GM19467 (cell line): ENCODE measurements around the gene FURIN.
"Not testable (repeated sequence)": the region's sequence is repeated elsewhere in the genome, so short reads cannot be mapped to it uniquely, and the experiment has no call there.

Experiments
- ATAC-seq: cut with Tn5 transposase; IDR thresholded peaks from one replicate; pipeline ENCODE4 v1.9.1; 2021; ENCODE audit warnings: mild to moderate bottlenecking, moderate library complexity; ENCODE audit not compliant: unreplicated experiment

FURIN gene

DNA sequence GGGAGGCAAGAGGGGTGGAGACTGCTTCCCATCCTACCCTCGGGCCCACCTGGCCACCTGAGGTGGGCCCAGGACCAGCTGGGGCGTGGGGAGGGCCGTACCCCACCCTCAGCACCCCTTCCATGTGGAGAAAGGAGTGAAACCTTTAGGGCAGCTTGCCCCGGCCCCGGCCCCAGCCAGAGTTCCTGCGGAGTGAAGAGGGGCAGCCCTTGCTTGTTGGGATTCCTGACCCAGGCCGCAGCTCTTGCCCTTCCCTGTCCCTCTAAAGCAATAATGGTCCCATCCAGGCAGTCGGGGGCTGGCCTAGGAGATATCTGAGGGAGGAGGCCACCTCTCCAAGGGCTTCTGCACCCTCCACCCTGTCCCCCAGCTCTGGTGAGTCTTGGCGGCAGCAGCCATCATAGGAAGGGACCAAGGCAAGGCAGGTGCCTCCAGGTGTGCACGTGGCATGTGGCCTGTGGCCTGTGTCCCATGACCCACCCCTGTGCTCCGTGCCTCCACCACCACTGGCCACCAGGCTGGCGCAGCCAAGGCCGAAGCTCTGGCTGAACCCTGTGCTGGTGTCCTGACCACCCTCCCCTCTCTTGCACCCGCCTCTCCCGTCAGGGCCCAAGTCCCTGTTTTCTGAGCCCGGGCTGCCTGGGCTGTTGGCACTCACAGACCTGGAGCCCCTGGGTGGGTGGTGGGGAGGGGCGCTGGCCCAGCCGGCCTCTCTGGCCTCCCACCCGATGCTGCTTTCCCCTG is 13.8 kb downstream of the FURIN start:
- ATAC-seq, result no peak

DNA sequence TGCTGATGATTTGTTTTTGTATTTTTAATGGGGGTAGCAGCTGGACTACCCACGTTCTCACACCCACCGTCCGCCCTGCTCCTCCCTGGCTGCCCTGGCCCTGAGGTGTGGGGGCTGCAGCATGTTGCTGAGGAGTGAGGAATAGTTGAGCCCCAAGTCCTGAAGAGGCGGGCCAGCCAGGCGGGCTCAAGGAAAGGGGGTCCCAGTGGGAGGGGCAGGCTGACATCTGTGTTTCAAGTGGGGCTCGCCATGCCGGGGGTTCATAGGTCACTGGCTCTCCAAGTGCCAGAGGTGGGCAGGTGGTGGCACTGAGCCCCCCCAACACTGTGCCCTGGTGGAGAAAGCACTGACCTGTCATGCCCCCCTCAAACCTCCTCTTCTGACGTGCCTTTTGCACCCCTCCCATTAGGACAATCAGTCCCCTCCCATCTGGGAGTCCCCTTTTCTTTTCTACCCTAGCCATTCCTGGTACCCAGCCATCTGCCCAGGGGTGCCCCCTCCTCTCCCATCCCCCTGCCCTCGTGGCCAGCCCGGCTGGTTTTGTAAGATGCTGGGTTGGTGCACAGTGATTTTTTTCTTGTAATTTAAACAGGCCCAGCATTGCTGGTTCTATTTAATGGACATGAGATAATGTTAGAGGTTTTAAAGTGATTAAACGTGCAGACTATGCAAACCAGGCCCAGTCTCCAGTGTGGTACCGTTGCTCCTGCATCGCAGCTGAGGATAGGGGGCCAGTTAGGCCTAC is 14.6 kb downstream of the FURIN start:
- ATAC-seq, result no peak

DNA sequence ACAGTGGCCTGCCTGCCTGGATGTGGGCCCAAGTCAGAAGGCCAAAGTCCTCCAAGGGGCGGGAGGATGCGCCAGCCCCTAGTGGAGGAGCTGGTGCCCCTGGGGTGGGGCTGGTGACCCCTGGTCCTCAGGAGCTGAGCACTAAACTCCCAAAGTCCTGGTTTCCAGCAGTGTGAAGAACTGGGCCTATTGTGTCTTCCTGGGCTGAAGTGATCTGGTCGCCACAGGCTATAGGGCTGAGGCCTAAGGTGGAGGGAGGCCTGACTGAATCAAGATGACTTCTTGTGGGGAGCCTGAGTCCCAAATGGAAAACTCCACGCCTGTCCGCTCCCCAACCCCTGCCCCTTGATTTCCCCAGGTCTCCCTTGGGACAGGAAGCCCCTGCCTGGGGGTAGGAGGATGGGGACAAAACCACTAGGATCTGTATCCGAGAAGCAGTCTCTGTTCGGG is 15.2 kb downstream of the FURIN start:
- ATAC-seq, result no peak

DNA sequence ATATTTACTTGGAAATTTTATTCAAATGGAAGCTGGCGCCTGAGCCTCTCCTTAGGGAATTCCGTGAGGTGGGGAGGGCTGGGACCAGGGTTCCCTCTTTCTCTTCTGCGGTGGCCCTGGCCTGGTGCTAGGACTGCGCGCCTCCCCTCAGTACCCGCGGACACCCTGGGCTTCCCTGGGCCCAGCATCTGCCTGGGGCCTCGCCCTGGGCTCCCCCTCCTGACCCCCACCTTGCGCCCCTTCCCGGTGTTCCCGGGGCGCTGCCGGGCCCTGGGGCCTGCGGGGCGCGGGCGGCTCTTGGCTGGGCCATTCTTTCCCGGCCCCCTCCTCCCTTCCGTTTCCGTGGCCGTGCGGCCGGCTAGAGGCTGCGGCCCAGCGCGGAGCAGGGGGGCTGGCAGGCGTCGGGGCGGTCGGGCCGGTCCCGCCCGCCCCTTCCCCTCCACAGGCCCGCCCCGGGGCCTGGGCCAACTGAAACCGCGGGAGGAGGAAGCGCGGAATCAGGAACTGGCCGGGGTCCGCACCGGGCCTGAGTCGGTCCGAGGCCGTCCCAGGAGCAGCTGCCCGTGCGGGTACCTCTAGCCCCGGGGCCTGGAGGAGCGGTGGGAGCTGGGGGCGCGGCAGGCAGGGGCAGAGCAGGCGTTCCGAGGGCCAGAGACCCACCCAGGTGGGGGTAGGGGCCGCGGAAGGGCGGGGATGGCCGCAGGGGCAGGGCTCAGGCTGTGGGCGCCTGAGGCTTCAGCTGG is 15.8 kb downstream of the FURIN start, which contains the start of gene FES:
Gene FES (plus strand): TSS at position 529 of the 743 bp plus-strand sequence. CDS start 542 bp downstream, outside the sequence.
- ATAC-seq, result no peak

DNA sequence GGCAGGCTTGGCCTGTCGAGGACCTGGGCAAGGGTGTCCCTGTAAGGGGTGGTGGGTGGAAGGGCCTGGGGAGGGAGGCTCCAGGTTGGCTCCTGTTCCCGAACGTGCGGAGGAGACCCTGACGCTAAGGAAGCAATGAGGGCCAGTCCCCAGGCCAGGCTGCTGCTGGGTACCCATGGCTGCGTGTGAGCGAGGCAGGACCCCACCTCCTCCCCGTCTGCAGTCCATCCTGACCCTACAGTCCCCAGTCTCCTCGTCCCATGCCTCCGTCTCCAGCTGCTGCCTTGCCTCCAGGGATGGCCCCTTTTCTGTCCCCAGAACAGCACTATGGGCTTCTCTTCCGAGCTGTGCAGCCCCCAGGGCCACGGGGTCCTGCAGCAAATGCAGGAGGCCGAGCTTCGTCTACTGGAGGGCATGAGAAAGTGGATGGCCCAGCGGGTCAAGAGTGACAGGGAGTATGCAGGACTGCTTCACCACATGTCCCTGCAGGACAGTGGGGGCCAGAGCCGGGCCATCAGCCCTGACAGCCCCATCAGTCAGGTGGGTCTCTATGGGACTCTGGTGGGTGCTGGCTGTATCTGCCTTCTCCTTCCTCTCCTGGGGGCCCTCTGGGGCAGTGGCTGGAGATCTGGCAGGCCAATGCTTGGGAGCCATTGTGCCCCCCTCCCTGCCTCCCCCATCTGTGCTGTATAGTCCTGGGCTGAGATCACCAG is 16.5 kb downstream of the FURIN start:
- ATAC-seq, result no peak

DNA sequence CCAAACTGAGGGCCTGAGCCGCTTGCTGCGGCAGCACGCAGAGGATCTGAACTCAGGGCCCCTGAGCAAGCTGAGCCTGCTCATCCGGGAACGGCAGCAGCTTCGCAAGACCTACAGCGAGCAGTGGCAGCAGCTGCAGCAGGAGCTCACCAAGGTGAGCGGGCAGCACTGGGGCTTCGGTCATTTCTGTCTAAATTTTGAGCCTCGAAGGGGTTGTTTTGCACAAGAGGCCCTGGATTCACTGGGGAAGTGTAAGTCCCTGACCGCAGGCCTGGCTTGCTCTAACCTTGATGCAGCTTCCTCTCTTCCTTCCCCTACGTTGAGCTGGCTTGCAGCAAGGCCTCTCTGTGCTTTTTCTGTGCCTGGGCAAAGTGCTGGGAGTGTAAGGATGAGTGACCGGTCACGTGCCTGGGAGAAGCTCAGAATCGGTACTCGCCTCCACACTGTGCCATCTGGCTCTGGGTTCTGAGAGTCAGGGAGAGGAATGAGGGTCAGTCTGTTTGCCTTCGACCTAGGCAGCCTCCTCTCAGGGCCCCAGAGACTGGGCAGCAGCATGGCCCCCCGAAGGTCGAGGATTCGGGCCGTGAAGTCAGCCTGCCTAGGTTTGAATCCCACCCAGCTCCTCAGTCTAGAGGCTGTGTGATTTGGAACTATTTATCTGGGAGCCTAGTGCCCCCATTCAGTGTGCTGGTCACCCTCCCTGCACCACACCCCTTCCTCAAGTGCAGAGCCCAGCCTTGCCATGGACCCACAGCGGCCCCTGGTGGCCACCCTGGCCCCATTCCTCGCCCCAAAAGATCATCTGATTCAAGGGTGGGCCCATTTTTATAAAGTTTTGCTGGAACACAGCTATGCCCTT is 17.3 kb downstream of the FURIN start:
- no peak for ATAC-seq

DNA sequence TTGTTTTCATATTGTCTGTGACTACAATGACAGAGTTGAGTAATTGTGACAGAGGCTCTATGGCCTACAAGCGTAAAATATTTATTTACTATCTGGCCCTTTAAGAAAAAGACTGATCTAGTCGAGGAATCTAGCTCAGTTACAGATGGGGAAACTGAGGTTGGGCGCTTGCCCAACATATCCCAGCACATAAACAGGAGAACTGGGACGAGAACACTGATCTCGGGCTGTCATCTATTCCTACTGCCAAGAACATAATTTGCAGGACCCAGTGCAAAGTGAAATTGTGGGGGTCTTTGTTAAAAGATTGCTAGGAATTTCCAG is 17.9 kb downstream of the FURIN start:
- no peak for ATAC-seq

DNA sequence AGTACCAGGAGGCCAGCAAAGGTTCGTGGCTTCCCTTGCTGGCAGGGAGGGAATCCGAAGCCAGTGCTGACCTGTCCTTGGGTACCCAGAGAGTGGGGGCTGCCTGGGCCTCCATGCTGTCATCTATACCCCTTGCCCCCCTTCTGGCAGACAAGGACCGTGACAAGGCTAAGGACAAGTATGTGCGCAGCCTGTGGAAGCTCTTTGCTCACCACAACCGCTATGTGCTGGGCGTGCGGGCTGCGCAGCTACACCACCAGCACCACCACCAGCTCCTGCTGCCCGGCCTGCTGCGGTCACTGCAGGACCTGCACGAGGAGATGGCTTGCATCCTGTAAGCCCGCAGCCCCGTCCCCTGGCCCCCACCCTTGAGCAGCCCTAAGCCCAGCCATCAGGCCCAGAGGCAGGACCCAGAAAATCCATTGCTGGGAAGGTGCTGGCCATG is 18.7 kb downstream of the FURIN start:
- ATAC-seq, result no peak

DNA sequence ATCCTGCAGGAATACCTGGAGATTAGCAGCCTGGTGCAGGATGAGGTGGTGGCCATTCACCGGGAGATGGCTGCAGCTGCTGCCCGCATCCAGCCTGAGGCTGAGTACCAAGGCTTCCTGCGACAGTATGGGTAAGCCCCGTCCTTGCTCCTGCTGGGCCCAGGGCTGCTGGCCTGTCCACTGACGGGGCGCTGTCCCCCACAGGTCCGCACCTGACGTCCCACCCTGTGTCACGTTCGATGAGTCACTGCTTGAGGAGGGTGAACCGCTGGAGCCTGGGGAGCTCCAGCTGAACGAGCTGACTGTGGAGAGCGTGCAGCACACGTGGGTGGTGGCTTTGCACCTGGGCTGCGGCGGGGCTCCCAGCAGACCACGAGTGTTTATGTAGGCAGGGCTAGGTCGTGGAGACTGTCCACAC is 20.9 kb downstream of the FURIN start:
- no peak for ATAC-seq

DNA sequence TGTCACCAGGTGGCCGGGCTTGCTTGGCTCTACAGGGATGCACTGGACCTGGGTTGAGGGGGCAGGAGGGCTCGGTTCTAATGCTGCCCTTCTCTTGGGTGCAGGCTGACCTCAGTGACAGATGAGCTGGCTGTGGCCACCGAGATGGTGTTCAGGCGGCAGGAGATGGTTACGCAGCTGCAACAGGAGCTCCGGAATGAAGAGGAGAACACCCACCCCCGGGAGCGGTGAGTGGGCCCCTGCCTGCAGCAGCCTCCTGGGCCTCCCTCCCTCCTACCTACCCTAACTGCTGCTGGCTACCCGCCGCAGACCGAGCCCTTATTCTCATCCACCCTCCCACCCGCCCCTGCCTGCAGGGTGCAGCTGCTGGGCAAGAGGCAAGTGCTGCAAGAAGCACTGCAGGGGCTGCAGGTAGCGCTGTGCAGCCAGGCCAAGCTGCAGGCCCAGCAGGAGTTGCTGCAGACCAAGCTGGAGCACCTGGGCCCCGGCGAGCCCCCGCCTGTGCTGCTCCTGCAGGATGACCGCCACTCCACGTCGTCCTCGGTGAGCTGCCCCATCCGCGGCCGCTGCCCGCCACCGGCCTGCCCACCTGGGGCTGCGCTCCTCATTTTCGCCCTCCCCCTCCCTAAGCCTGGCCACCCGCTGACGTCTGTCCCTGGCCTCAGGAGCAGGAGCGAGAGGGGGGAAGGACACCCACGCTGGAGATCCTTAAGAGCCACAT is 21.5 kb downstream of the FURIN start:
- ATAC-seq, result no peak

DNA sequence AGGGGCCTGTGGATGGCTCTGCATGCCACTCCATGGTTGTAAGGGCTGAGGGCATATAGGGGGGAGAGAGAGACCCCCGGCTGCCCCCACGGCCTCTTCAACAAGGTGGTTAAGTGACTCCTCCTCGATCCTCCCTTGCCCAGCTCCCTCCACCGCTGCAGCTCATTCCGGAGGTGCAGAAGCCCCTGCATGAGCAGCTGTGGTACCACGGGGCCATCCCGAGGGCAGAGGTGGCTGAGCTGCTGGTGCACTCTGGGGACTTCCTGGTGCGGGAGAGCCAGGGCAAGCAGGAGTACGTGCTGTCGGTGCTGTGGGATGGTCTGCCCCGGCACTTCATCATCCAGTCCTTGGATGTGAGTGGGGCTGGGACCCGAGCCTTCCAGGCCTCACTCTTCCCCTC is 22.5 kb downstream of the FURIN start:
- no peak for ATAC-seq

DNA sequence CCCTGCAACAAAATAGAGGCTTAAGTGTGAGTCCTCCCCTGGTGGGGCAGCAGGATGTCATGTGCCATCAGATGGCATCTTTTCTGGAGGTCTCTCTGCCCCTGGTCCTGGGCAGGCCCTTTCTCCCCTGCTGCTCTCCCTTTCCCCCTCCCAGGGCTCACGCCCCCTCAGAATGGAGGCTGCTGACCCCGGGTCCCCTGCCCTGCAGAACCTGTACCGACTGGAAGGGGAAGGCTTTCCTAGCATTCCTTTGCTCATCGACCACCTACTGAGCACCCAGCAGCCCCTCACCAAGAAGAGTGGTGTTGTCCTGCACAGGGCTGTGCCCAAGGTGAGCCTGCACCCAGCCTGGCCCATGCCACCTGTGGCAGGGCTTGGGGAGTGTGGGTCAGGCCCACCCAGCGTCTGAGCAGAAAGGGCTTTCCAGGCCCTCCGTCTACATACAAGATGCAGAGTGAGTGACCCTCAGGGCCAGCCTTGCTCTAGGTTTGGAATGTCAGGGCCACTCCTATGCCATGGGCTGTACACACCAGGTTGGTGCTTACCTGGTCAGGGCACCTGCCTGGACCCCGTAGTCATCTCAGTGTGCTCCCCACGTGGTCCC is 23.1 kb downstream of the FURIN start:
- no peak for ATAC-seq

DNA sequence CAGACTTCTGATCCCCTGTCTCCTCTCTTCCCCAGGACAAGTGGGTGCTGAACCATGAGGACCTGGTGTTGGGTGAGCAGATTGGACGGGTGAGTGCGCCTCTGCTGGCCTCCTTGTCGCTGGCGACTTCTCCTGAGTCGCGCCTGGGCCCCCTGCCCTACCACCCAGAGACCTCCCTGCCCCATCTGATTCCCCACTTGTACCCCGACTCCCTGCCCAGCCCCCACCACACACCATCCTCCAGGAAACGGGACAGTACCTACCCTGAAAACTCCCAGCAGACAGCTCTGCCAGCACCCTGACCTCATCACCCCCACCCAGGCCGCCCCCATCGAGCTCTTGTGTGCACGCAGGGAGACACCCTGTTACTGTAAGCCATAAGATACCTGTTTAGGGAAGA is 23.6 kb downstream of the FURIN start:
- no peak for ATAC-seq

DNA sequence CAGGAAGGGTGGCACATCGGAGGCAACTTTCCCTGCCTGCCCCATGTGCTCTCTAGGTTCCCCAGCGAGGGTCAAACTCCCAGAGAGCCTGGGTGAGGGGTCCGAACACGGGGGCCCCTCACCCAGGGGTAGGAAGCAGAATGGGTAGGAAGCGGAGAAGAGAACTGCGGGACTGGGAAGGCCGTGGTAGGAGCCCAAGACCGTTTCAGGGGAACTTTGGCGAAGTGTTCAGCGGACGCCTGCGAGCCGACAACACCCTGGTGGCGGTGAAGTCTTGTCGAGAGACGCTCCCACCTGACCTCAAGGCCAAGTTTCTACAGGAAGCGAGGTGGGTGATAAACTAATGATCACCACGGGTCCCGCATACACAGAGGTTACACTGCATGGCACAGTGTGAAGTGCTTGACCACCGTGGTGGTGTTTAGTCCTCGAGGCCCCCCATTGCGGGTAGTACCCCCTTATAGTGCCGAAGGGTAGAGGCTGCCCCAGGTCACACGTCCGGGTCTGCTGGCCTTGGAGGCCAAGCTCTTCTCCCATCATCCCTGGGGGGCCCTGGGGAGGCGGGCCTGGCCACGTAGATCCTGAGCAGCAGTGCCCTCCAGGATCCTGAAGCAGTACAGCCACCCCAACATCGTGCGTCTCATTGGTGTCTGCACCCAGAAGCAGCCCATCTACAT is 24.2 kb downstream of the FURIN start:
- ATAC-seq, result no peak

DNA sequence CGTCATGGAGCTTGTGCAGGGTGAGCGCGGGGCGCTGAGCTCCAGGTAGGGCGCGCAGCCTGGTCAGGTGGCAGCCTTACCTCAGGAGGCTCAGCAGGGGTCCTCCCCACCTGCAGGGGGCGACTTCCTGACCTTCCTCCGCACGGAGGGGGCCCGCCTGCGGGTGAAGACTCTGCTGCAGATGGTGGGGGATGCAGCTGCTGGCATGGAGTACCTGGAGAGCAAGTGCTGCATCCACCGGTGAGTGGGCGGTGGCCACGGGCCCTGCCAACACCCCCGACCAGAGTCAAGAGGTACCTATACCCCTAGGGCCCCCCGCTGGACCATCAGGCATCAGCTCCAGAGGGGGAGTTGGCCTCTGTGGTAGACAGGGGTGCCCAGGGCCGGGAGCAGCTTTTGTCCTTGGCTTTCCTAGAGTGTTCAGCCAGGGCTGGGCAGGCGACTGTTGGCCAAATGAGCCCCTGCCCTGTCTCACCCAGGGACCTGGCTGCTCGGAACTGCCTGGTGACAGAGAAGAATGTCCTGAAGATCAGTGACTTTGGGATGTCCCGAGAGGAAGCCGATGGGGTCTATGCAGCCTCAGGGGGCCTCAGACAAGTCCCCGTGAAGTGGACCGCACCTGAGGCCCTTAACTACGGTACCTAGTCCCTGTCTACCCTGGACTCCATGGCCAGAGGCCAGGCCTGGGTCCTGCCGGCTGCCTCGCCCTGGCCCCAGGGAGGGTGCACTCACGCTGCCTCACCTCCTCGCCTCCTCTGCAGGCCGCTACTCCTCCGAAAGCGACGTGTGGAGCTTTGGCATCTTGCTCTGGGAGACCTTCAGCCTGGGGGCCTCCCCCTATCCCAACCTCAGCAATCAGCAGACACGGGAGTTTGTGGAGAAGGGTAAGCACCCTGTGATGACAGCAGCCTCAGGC is 25.0 kb downstream of the FURIN start:
- ATAC-seq, result no peak

DNA sequence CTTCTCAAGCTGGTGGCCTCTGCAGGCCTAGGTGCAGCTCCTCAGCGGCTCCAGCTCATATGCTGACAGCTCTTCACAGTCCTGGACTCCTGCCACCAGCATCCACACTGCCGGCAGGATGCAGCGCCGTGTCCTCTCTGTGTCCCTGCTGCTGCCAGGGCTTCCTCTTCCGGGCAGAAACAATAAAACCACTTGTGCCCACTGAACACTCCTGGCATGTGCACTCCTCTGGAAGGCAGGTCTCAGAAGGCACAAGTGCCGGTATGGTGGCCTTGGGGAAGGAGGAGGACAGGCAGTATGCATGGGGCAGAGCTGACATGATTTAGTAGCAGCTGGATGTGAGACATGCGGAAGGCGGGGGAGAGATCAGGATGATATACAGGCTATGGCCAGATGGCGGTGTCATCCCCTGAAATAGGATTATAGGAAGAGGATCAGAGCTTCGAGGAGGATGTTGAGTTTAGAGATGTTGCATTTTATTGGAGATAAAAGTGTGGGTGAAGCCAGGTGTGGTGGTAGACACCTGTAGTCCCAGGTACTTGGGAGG is 27.3 kb downstream of the FURIN start:
- ATAC-seq, result no peak

DNA sequence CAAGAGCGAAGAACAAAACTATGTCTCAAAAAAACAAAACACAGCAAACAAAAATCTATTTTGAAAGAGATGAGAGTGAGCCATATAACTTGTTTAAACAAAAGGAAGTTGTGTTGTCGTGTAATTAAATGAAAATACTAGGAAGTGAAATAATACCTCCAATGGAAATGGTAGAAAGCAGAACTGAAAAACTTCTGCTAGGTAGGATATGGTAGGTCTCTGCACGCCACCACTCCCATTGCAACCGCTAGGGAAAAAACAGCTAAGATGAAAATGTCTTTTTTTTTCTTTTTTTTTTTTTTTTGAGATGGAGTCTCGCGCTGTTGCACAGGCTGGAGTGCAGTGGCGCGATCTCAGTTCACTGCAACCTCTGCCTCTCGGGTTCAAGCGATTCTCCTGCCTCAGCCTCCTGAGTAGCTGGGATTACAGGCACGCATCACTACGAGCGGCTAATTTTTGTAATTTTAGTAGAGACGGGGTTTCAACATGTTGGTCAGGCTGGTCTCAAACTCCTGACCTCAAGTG is 28.8 kb downstream of the FURIN start:
- not testable (repeated sequence) for ATAC-seq
